ENCODE measurements around the gene ADGRB3.
"Not testable (repeated sequence)": the region's sequence is repeated elsewhere in the genome, so short reads cannot be mapped to it uniquely, and the experiment has no call there.

Gene ADGRB3

DNA sequence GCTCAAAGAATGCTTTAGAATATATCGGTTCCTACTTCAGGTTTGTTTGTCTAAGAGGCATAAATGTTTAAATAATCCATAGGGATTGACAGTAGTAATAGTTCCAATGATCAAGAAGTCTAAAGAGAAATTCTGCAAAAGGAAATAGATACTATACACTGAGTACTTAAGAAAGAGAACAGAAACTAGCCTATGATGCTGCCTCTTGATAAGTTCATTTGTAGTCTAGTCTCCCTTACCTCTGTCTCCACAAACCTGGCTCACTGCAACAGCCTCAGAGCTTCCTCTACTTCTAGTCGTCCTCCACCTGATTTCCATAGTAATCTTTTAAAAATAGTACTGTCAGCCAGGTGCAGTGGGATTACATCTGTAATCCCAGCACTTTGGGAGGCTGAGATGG is 650.0 kb downstream of the ADGRB3 start:
- no peak for DNase-seq

GRCh38 chr6:69286331-69286730 is 651.2 kb downstream of the ADGRB3 start:
- DNase-seq, result no peak

- not testable (repeated sequence) for DNase-seq
Measured at GRCh38 chr6:69288198-69288597, 653.1 kb downstream of the ADGRB3 start.

GRCh38 chr6:69289689-69290495 is 654.8 kb downstream of the ADGRB3 start:
- no peak for DNase-seq

DNA sequence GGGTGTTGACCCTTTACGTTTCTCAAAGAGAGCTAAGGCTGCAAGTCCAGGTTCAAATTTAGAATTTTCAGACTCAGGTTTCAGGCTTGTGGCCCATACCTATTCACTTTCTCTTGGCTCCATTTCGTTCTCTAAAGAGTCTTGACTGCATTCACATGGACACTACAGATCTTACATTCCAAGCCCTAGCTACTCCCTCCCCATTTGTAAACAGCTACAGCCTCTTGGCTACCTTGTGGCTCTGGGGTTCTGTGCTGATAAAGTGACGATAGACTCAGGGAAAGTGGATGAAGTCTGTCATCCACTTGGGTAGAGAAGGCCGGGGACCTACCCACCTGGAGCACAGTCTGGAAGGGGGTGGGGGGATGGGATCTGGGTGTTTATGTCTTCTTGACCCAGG is 658.4 kb downstream of the ADGRB3 start:
- DNase-seq, result no peak

DNA sequence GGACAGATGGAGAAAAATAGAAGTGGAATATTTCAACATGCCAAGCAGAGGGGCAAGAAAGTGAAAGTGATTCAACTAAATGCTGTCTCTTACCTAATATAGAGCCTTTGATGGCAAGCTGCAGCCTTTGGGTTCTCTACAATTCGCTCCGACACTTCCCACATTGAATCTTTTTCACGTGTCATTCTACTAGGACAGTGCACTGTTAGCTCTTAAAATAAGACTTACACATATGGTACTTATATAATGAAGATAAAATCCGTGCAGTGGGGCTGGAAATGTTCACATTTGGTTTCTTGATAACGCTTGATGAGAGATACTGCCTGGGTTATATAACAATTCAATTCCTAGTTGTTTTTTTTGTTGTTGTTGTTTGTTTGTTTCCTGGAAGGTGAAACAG is 659.3 kb downstream of the ADGRB3 start:
- no peak for DNase-seq

GRCh38 chr6:69294862-69295261 is 659.8 kb downstream of the ADGRB3 start:
- no peak for DNase-seq

DNA sequence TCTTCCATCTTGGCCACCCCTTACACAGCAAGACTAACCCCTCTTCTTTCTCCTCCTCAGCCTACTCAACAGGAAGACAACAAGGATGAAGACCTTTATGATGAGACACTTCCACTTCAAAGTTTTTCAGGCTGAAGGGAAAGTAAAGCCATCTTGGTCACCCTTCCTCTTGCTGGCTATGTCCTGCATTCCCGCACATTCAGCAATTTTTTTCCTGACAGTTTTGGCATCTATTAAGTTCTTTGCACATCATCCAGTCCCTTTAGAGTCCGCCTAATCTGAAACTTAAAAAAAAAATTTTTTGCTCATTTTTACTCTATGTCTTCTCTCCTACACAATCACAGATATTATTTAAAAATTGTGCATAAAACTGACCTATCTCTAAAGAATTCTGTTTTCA is 668.3 kb downstream of the ADGRB3 start:
- no peak for DNase-seq

DNA sequence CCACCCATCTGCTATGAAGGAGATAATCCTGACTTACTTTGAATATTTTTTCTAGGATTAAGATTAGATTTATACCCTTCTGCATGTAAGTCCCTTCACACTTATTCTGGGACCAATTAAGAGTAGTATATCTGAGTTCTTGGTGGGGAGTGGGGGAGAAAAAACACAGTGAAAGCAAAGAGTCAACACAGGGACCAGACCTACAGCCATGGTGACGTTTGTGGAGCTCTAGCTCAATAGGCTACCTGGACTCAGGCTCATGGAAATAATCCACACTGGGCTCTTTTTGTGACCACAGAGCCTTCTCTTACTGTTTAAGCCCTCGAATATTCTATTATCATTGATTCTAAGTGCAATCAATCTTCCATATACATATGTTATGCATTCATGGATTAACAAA is 670.4 kb downstream of the ADGRB3 start:
- no peak for DNase-seq

DNA sequence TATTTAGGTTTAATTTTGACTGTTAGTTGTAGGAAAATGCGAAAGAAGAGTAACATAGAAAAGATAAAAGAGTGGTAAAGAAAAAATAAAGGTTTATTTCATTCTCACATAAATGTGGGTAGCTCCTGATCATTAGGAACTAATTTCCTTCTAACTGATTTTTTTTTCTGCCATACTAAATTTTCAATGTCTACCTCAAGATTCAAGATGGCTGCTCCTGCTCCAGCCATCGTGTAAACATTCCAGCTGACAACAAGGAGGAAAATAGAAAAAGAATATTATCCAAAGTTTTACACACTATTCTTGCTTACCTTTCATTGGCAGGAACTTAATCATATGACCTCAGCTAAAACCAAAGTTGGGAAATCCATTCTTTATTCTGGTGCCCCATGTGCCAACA is 673.5 kb downstream of the ADGRB3 start:
- no peak for DNase-seq

DNA sequence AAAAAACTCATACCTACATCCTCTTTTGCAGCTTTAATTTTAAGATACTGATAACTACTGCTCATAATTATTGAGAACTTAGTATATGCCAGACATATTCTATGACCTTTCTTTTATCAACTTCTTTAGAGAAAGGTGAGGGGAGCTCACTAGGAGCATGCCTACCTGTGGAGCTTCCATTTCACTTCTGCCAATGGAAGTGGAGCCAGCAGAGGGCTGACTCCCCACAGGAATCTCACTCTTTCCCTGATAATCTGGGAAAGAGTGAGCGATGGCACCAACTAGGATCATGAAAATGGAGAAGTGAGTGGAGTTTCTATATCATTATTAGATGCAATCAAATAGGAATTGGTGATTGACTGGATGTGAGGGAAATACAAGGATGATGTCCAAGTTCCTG is 676.8 kb downstream of the ADGRB3 start:
- no peak for DNase-seq

DNA sequence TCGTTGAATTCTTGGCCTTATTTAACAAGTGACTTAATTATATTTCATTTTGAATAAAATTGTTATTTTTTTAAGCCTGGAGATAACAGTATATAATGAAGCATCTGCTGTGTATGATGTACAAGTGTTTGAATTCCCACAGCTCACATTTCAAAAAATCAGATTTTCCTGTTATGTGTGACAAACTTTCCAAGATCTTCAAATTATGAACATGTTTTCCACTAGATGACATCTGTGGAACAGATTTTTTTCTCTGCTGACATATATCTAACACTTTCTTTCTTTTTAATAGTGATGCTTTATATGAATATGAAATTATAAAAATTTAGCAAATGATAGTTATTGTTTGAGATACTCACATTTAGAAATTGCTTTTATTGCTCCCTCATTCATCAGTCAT is 678.9 kb downstream of the ADGRB3 start:
- no peak for DNase-seq

DNA sequence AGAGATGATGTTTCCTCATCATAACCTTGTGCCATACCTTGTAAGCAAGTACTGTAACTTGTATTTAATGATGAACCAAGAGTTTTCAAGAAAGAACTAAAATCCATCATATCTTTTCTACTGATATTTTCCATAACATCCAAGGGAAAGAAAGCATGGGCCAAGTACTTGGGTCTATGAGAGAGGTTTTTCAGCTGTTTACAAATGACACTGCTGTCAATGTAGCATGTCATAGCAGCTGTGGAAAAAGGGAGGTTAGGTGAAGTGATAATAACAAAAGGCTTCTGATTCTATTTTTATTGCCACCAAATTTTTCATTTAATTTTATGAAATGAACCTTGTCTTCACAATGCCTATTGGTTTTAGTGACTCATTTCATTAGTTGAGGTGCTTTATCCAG is 679.4 kb downstream of the ADGRB3 start:
- no peak for DNase-seq

GRCh38 chr6:69331886-69332285 is 696.8 kb downstream of the ADGRB3 start:
- DNase-seq, result no peak

DNA sequence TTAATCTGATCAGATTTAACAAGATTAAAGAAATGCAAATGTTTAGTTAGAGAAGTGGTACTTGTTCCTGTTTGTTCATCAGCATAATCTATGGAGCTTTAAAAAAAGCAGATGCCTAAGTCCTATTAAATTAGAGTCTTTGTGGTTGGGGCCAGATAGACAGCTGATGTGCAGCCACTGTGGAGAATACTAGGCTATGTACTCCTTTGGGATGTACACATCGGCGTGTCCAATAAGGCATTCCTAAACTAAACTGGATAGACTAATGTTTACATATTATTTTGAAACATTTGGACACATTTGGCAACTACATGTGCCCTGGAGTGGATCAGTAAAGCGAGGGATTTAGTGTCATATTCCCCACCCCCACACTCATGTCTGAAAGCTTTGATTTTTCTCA is 702.2 kb downstream of the ADGRB3 start:
- no peak for DNase-seq

GRCh38 chr6:69338431-69339162 is 703.5 kb downstream of the ADGRB3 start:
- DNase-seq, result no peak

DNA sequence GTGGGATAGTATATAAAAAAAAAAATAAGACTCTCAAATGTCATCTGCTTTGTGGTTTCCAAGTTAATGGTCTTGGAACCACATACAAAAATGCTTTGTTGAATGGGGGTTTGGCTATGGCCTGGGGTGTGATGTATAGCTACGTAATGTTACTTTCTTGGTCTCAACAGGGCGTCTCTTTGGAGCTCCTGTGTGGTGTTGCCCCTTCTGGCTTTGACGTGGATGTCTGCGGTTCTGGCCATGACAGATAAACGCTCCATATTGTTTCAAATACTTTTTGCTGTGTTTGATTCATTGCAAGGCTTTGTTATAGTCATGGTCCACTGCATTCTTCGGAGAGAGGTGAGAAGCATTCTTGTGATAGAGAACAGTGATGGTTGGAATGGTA is 704.1 kb downstream of the ADGRB3 start:
- no peak for DNase-seq

- no peak for DNase-seq
Measured at GRCh38 chr6:69340196-69340595, 705.1 kb downstream of the ADGRB3 start.

GRCh38 chr6:69343851-69344250 is 708.8 kb downstream of the ADGRB3 start:
- no peak for DNase-seq

- DNase-seq, result no peak
Measured at GRCh38 chr6:69349771-69350170, 714.7 kb downstream of the ADGRB3 start.

DNA sequence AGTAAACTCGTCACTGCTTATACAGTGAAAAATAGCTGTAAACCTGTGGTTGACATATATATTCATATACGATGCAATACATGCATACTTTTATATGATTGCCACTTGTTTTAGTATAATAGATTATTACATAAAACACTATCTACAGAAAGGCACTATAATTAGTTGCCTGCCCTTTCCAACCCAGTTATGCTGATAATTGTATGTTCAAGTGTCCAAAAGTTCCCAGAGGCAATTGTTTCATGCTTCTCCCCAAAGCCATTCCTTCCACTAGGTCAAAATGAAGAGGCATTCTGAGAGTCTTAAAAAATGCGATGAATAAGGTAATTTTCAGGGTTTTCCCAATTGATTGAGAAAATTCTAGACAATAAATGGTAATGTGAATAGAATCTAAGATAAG is 727.1 kb downstream of the ADGRB3 start:
- DNase-seq, result no peak

- DNase-seq, result no peak
Measured at GRCh38 chr6:69366831-69367230, 731.7 kb downstream of the ADGRB3 start.

DNA sequence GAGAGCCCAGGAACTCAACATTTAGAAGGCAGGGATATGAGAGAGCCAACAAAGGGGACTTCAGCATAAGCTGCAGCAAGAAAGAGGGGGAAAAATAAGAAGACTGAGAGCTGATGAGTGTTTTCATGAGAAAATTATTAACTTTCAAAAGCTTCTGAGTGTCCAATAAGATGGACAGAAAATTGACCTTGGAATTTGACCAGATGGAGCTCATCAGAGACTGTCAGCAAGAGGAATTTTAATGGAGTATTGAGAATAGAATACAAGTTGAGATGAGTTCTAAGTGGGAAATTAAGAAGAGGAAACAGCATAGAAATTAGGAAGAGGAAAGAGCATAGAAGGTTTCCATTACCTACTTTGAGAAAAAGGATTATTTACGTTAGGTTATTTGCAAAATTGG is 733.5 kb downstream of the ADGRB3 start:
- DNase-seq, result no peak

GRCh38 chr6:69370763-69371162 is 735.7 kb downstream of the ADGRB3 start:
- no peak for DNase-seq

GRCh38 chr6:69378326-69378725 is 743.2 kb downstream of the ADGRB3 start:
- no peak for DNase-seq
